CD8-positive, alpha-beta memory T cell (primary cell): Measurements from ENCODE around the gene IGF1. TPM values are rescaled to one million over a fixed set of nuclear protein-coding genes. Genes with fewer than 3 reads are reported as not detected.

Experiments used
- CTCF ChIA-PET: fragments of 350-600 bp; sonication (Branson Sonifier 250); formaldehyde crosslinking; loops from one replicate; lab custom pipeline; 2021; ENCODE audit warnings: antibody characterized with exemption; lab: Charles Lee
- POLR2A ChIA-PET: fragments of 350-600 bp; sonication (Branson Sonifier 250); formaldehyde crosslinking; loops from one replicate; lab custom pipeline; 2021; ENCODE audit warnings: antibody characterized with exemption; lab: Charles Lee
- DNase-seq, 5 donors: peaks; one replicate each; pipeline versions ENCODE4 v3.0.0 to v3.0.0-alpha.2; 2020 to 2022; ENCODE audit warnings: mixed read lengths in 1 of 5
- H3K27ac ChIP-seq: one replicate; pipeline ENCODE4 v1.7.0; 2013; ENCODE audit warnings: low read depth, mild to moderate bottlenecking, low read length, moderate library complexity
- H3K27me3 ChIP-seq: 2 replicates; pipeline ENCODE4 v1.7.0; 2013; ENCODE audit warnings: low read length, mild to moderate bottlenecking; ENCODE audit not compliant: insufficient read depth, poor library complexity, severe bottlenecking
- H3K36me3 ChIP-seq: 2 replicates; pipeline ENCODE4 v1.7.0; 2013; ENCODE audit warnings: mild to moderate bottlenecking, low read length, moderate library complexity; ENCODE audit not compliant: insufficient read depth
- H3K4me1 ChIP-seq: 2 replicates; pipeline ENCODE4 v1.7.0; 2013; ENCODE audit warnings: mild to moderate bottlenecking, low read length, moderate library complexity; ENCODE audit not compliant: insufficient read depth
- H3K4me3 ChIP-seq: 2 replicates; pipeline ENCODE4 v1.7.0; 2013; ENCODE audit warnings: mild to moderate bottlenecking, low read length
- H3K9me3 ChIP-seq: 2 replicates; pipeline ENCODE4 v1.7.0; 2013; ENCODE audit warnings: mild to moderate bottlenecking, low read length
- H3K27ac Mint-ChIP-seq, 8 donors: one replicate each; pipeline ENCODE4 v1.8.0; 2020 to 2021; ENCODE audit warnings: mixed read lengths in 8 of 8, mild to moderate bottlenecking in 6 of 8, inconsistent platforms in 3 of 8, moderate library complexity in 3 of 8
- H3K27me3 Mint-ChIP-seq, 2 donors: one replicate each; pipeline ENCODE4 v1.8.0; 2020 to 2021; ENCODE audit warnings: mixed read lengths in 2 of 2, mild to moderate bottlenecking in 1 of 2, moderate library complexity in 1 of 2
- H3K36me3 Mint-ChIP-seq, 3 donors: one replicate each; pipeline ENCODE4 v1.8.0; 2020 to 2021; ENCODE audit warnings: mixed read lengths in 3 of 3, inconsistent platforms in 1 of 3, mild to moderate bottlenecking in 1 of 3
- H3K4me1 Mint-ChIP-seq, 3 donors: one replicate each; pipeline ENCODE4 v1.8.0; 2020 to 2021; ENCODE audit warnings: mixed read lengths in 3 of 3, inconsistent platforms in 1 of 3, mild to moderate bottlenecking in 1 of 3
- H3K4me3 Mint-ChIP-seq, 7 donors: one replicate each; pipeline ENCODE4 v1.8.0; 2020 to 2021; ENCODE audit warnings: mixed read lengths in 7 of 7, mild to moderate bottlenecking in 6 of 7, moderate library complexity in 4 of 7, inconsistent platforms in 2 of 7
- H3K9me3 Mint-ChIP-seq, 5 donors: one replicate each; pipeline ENCODE4 v1.8.0; 2020 to 2022; ENCODE audit warnings: mixed read lengths in 5 of 5, mild to moderate bottlenecking in 3 of 5, moderate library complexity in 2 of 5, inconsistent platforms in 1 of 5
- polyA plus RNA-seq: library from polyadenylated mRNA; unstranded; fragments of 300-500 nt; fragmentation: Illumina TruSeq; gene quantifications from one replicate; pipeline ENCODE4 v1.2.3, GENCODE V29; 2021
- total RNA-seq, 2 experiments: library from RNA; stranded (reverse); gene quantifications; one replicate each; pipeline ENCODE4 v1.2.3, GENCODE V29; 2021

Gene IGF1
- total and polyA plus RNA-seq, 3 experiments from 2014 or later = 0.28 to 1.4 TPM; not detected in 1

GRCh38 chr12:102385343-102385742 is 95.0 kb downstream of the IGF1 start:
- no peak overlapping the region for H3K27ac Mint-ChIP-seq
- Histone ChIP-seq H3K27ac (no peak overlapping the region), H3K36me3 (no peaks in the 10 kb centered on the region), H3K9me3 (no peaks in the 10 kb centered on the region), H3K4me3 (no peak overlapping the region), H3K27me3 (no peaks in the 10 kb centered on the region), H3K4me1 (no peaks in the 10 kb centered on the region)
- peaks cover 4 to 7% (median 6%) of the 10 kb centered on the region in 5 donors for H3K9me3 Mint-ChIP-seq
- H3K4me3 Mint-ChIP-seq = peak overlapping the region in 1 of 7 donors; percentile 4
- ChIA-PET CTCF (no interaction called here), POLR2A (no interaction called here)
- peaks cover 0 to 18% of the 10 kb centered on the region in 2 donors for H3K27me3 Mint-ChIP-seq
- no peaks in the 10 kb centered on the region for H3K36me3 Mint-ChIP-seq
- H3K4me1 Mint-ChIP-seq = peaks cover 0 to 1% (median 0%) of the 10 kb centered on the region in 3 donors
- no peak for DNase-seq

- no peak for DNase-seq
- Histone ChIP-seq H3K9me3 (no peaks in the 10 kb centered on the region), H3K27ac (no peak overlapping the region), H3K27me3 (no peaks in the 10 kb centered on the region), H3K36me3 (no peaks in the 10 kb centered on the region), H3K4me3 (no peak overlapping the region), H3K4me1 (no peaks in the 10 kb centered on the region)
- peak overlapping the region in 1 of 8 donors; percentile 3 for H3K27ac Mint-ChIP-seq
- POLR2A ChIA-PET = no interaction called here
- H3K36me3 Mint-ChIP-seq = no peaks in the 10 kb centered on the region
- peaks cover 3 to 7% (median 6%) of the 10 kb centered on the region in 5 donors for H3K9me3 Mint-ChIP-seq
- H3K27me3 Mint-ChIP-seq = no peaks in the 10 kb centered on the region
- H3K4me3 Mint-ChIP-seq = no peak overlapping the region
- CTCF ChIA-PET = no interaction called here
- H3K4me1 Mint-ChIP-seq = no peaks in the 10 kb centered on the region
Observed at GRCh38 chr12:102379346-102380162, 100.8 kb downstream of the IGF1 start.

GRCh38 chr12:102376781-102377180 is 103.6 kb downstream of the IGF1 start:
- DNase-seq = no peak
- Histone ChIP-seq H3K27ac (no peak overlapping the region), H3K36me3 (no peaks in the 10 kb centered on the region), H3K9me3 (no peaks in the 10 kb centered on the region), H3K27me3 (no peaks in the 10 kb centered on the region), H3K4me3 (no peak overlapping the region), H3K4me1 (no peaks in the 10 kb centered on the region)
- ChIA-PET CTCF (interaction anchor here (1.0 kb wide), 1 partner anchor 9 kb away, joined by 3 read pairs; no protein-coding TSS in a partner anchor), POLR2A (no interaction called here)
- H3K27ac Mint-ChIP-seq = no peak overlapping the region
- H3K4me3 Mint-ChIP-seq = no peak overlapping the region
- H3K4me1 Mint-ChIP-seq = peaks cover 0 to 5% (median 0%) of the 10 kb centered on the region in 3 donors
- H3K36me3 Mint-ChIP-seq = no peaks in the 10 kb centered on the region
- H3K9me3 Mint-ChIP-seq = peaks cover 0 to 1% (median 0%) of the 10 kb centered on the region in 5 donors
- H3K27me3 Mint-ChIP-seq = no peaks in the 10 kb centered on the region

- Histone ChIP-seq H3K4me1 (no peaks in the 10 kb centered on the region), H3K27ac (no peak overlapping the region), H3K27me3 (no peaks in the 10 kb centered on the region), H3K36me3 (no peaks in the 10 kb centered on the region), H3K4me3 (no peak overlapping the region), H3K9me3 (no peaks in the 10 kb centered on the region)
- Mint-ChIP-seq H3K36me3 (no peaks in the 10 kb centered on the region), H3K4me3 (no peak overlapping the region), H3K9me3 (peaks cover 0 to 3% (median 0%) of the 10 kb centered on the region in 5 donors), H3K4me1 (peaks cover 0 to 5% (median 0%) of the 10 kb centered on the region in 3 donors), H3K27me3 (no peaks in the 10 kb centered on the region), H3K27ac (no peak overlapping the region)
- ChIA-PET CTCF (interaction anchor here (0.6 to 1.0 kb wide), 2 partner anchors 8 to 116 kb away, joined by 3 read pairs; no protein-coding TSS in a partner anchor), POLR2A (no interaction called here)
- no peak for DNase-seq
Observed at GRCh38 chr12:102376181-102376747, 104.1 kb downstream of the IGF1 start.

- Histone ChIP-seq H3K27me3 (no peaks in the 10 kb centered on the region), H3K9me3 (no peaks in the 10 kb centered on the region), H3K27ac (no peak overlapping the region), H3K36me3 (no peaks in the 10 kb centered on the region), H3K4me3 (no peak overlapping the region), H3K4me1 (no peaks in the 10 kb centered on the region)
- no peak overlapping the region for H3K27ac Mint-ChIP-seq
- H3K4me1 Mint-ChIP-seq = peaks cover 0 to 5% (median 0%) of the 10 kb centered on the region in 3 donors
- H3K4me3 Mint-ChIP-seq = no peak overlapping the region
- no peaks in the 10 kb centered on the region for H3K36me3 Mint-ChIP-seq
- ChIA-PET CTCF (no interaction called here), POLR2A (no interaction called here)
- DNase-seq = no peak
- peaks cover 0 to 3% (median under 1%) of the 10 kb centered on the region in 5 donors for H3K9me3 Mint-ChIP-seq
- H3K27me3 Mint-ChIP-seq = peaks cover 0 to under 1% of the 10 kb centered on the region in 2 donors
Observed at GRCh38 chr12:102374190-102374589, 106.2 kb downstream of the IGF1 start.

GRCh38 chr12:102372087-102372486 is 108.3 kb downstream of the IGF1 start:
- H3K36me3 Mint-ChIP-seq = no peaks in the 10 kb centered on the region
- peaks cover 2 to 7% (median 3%) of the 10 kb centered on the region in 5 donors for H3K9me3 Mint-ChIP-seq

GRCh38 chr12:102371165-102371564 is 109.2 kb downstream of the IGF1 start:
- no peaks in the 10 kb centered on the region for H3K9me3 ChIP-seq
- Mint-ChIP-seq H3K9me3 (peaks cover 2 to 7% (median 3%) of the 10 kb centered on the region in 5 donors), H3K36me3 (no peaks in the 10 kb centered on the region), H3K27me3 (peaks cover 0 to 8% of the 10 kb centered on the region in 2 donors), H3K4me1 (peaks cover 0 to 5% (median 0%) of the 10 kb centered on the region in 3 donors), H3K27ac (no peak overlapping the region), H3K4me3 (no peak overlapping the region)
- no peak for DNase-seq
- ChIA-PET CTCF (no interaction called here), POLR2A (no interaction called here)
- H3K4me1 ChIP-seq = no peaks in the 10 kb centered on the region
- no peaks in the 10 kb centered on the region for H3K36me3 ChIP-seq
- H3K27ac ChIP-seq = no peak overlapping the region
- H3K4me3 ChIP-seq = no peak overlapping the region
- H3K27me3 ChIP-seq = no peaks in the 10 kb centered on the region

More at GRCh38 chr12:102372087-102372486, 108.3 kb downstream of the IGF1 start:
- POLR2A ChIA-PET = no interaction called here
- Mint-ChIP-seq H3K4me1 (peaks cover 0 to 5% (median 0%) of the 10 kb centered on the region in 3 donors), H3K27ac (no peak overlapping the region), H3K27me3 (peaks cover 0 to 8% of the 10 kb centered on the region in 2 donors), H3K4me3 (no peak overlapping the region)
- DNase-seq = no peak
- Histone ChIP-seq H3K36me3 (no peaks in the 10 kb centered on the region), H3K9me3 (no peaks in the 10 kb centered on the region), H3K27me3 (no peaks in the 10 kb centered on the region), H3K4me3 (no peak overlapping the region), H3K27ac (no peak overlapping the region), H3K4me1 (no peaks in the 10 kb centered on the region)
- CTCF ChIA-PET = no interaction called here

- H3K36me3 ChIP-seq = no peaks in the 10 kb centered on the region
- DNase-seq = no peak
- H3K4me1 ChIP-seq = no peaks in the 10 kb centered on the region
- no peak overlapping the region for H3K27ac ChIP-seq
- H3K27me3 Mint-ChIP-seq = peaks cover 1 to 8% of the 10 kb centered on the region in 2 donors
- H3K4me3 ChIP-seq = no peak overlapping the region
- H3K27ac Mint-ChIP-seq = no peak overlapping the region
- no peaks in the 10 kb centered on the region for H3K36me3 Mint-ChIP-seq
- POLR2A ChIA-PET = no interaction called here
- H3K9me3 Mint-ChIP-seq = peaks cover 2 to 7% (median 3%) of the 10 kb centered on the region in 5 donors
- H3K27me3 ChIP-seq = no peaks in the 10 kb centered on the region
- peaks cover 0 to 5% (median 0%) of the 10 kb centered on the region in 3 donors for H3K4me1 Mint-ChIP-seq
- no peak overlapping the region for H3K4me3 Mint-ChIP-seq
- CTCF ChIA-PET = no interaction called here
- H3K9me3 ChIP-seq = no peaks in the 10 kb centered on the region
Observed at GRCh38 chr12:102369876-102370275, 110.5 kb downstream of the IGF1 start.
